GM08714 (cell line): ENCODE measurements around the gene CTDNEP1.

Experiments
- H3K4me3 ChIP-seq: fragments of 200-500 bp; sonication (Bioruptor generic); 2 replicates; pipeline ENCODE4 v1.5.1; 2014; ENCODE audit warnings: mild to moderate bottlenecking, low read length, inconsistent platforms
- ZNF274 ChIP-seq: IDR thresholded peaks from 2 replicates; pipeline ENCODE4 v1.6.1; 2012; ENCODE audit warnings: mild to moderate bottlenecking, low read depth, low read length

CTDNEP1 gene

GRCh38 chr17:7283471-7284216 is 32.1 kb upstream of the CTDNEP1 start:
- no peak overlapping the region for H3K4me3 ChIP-seq
- no peak for TF ChIP-seq ZNF274

GRCh38 chr17:7282752-7283321 is 31.3 kb upstream of the CTDNEP1 start:
- TF ChIP-seq ZNF274 = no peak
- H3K4me3 ChIP-seq = no peak overlapping the region

GRCh38 chr17:7281953-7282751 is 30.6 kb upstream of the CTDNEP1 start:
- TF ChIP-seq ZNF274 = no peak
- H3K4me3 ChIP-seq = peak overlapping the region; percentile 43; the same call in 1 of the 2 replicates

- H3K4me3 ChIP-seq = peak within 1 kb of the TSS; percentile 43; the same call in 1 of the 2 replicates
- no peak for TF ChIP-seq ZNF274
Measured at GRCh38 chr17:7281074-7281952, 29.8 kb upstream of the CTDNEP1 start, which contains the start of gene SLC2A4. Gene SLC2A4 (plus strand): TSS chr17:7281718. CDS start chr17:7281935, 217 bp downstream.

GRCh38 chr17:7280519-7281073 is 29.1 kb upstream of the CTDNEP1 start:
- TF ChIP-seq ZNF274 = no peak
- H3K4me3 ChIP-seq = peak overlapping the region; percentile 26; the same call in 1 of the 2 replicates

GRCh38 chr17:7279448-7279847 is 27.9 kb upstream of the CTDNEP1 start:
- no peak for TF ChIP-seq ZNF274
- H3K4me3 ChIP-seq = no peak overlapping the region

GRCh38 chr17:7266784-7267183 is 15.2 kb upstream of the CTDNEP1 start:
- no peak for TF ChIP-seq ZNF274
- no peak overlapping the region for H3K4me3 ChIP-seq

GRCh38 chr17:7263801-7264078 is 12.2 kb upstream of the CTDNEP1 start:
- no peak overlapping the region for H3K4me3 ChIP-seq
- TF ChIP-seq ZNF274 = no peak

- no peak overlapping the region for H3K4me3 ChIP-seq
- TF ChIP-seq ZNF274 = no peak
Measured at GRCh38 chr17:7262935-7263800, 11.6 kb upstream of the CTDNEP1 start.

GRCh38 chr17:7262192-7262934 is 10.8 kb upstream of the CTDNEP1 start, which contains the start of gene CLDN7:
Gene CLDN7 (minus strand): TSS chr17:7262478. CDS start chr17:7262043, 435 bp downstream.
- peak within 1 kb of the TSS; percentile 11; the same call in 1 of the 2 replicates for H3K4me3 ChIP-seq
- no peak for TF ChIP-seq ZNF274

- TF ChIP-seq ZNF274 = no peak
- H3K4me3 ChIP-seq = peak overlapping the region; percentile 11; the same call in 1 of the 2 replicates
Measured at GRCh38 chr17:7261379-7262191, 10.1 kb upstream of the CTDNEP1 start.
